GM19395 (cell line): ENCODE measurements around the gene PPP1R12C.

ENCODE experiments used
- ATAC-seq: cut with Tn5 transposase; IDR thresholded peaks from one replicate; pipeline ENCODE4 v1.9.1; 2021; ENCODE audit warnings: mild to moderate bottlenecking, moderate library complexity; ENCODE audit not compliant: unreplicated experiment

PPP1R12C gene

DNA sequence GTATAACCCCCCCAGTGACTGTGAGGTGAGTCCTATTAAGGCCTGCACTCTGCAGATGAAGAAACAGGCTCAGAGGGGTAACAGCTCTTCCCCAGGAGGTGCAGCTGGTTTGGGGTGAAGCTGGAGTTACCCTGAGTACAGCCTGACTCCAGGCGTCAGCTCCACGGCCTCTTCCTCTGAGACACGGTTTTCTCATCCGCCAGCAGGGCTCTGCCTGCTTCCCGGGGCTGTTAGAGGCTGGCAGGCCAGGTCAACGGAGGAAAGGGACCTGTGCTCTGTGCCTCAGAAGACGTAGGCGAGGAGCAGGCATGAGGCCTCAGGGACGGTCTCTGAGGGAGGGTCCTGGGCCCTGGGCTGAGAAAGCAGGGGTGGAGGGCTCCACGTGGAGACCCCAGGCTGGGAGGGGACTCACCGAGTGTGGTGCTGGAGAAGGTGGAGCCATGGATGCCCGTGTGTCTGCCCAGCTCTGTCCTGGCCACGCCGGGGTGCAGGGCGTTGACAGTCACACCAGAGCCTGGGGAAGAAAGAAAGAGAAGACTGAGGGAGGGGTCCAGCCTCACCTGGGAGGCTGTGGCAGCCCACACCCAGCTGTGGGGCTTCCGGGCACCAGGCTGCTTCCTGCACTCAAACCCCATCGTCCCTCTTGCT, 70.3 kb downstream of the PPP1R12C start:
- no peak for ATAC-seq

DNA sequence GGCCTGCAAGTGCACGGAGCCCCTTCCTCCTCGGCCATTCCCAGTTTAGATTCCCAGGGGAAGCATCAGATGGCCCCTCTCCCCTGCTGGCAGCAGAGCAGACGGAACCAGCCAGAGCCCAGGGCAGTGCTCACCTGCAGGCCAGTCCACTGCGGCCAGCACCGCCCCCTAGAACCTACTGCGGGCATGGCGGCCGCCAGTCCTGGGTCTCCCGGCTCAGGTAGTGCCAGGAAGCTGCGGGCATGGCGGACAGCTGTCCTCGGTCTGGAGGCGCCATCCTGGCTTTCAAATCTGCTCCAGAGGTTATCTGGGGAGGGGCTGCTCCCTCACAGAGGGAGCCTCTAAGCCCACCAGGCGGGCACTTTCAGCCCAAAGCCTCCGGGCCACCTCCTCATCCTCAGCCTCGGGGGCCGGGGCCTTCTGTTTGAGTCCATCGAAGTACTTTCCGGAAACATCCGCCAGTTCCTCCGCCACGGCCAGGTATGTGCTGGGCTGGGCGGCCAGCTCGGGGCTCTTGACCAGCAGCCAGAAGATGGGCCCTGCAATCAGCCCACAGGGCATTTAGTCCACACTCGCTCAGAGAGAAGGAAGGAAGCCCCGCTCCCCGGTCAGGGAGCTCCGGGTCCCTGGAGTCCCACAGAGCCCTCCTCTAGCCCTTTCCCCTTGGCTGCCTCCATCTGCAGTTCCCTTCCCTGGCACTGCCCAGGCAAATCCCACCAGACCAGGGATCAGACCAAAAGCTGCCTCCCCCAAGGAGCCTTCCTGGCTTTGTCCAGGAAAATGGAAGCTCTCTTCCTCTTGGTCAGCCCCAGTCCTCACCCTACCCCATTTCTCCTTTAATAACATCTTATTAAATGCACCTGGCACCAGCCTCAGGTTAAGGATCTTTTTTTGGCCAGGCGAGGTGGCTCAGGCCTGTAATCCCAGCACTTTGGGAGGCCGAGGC, 72.4 kb downstream of the PPP1R12C start:
- no peak for ATAC-seq

DNA sequence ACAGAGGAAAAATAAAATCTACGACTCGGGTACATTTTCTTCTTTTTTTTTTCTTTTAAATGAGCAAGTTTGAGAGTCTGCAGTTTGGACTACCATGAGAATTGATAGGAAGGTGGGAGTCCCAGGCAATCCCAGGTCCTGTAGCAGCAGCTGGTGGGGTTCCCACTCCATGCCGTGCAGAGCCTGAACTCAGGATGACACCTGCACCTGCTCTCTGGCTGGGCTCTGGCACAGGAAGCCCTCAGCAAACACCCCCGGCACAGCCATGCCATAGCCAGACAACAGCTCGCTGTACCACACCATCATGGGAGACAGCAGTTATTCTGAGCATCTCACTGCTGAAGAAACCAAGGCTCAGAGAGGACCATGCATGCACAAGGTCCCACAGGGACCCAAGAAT, 73.2 kb downstream of the PPP1R12C start:
- no peak for ATAC-seq

DNA sequence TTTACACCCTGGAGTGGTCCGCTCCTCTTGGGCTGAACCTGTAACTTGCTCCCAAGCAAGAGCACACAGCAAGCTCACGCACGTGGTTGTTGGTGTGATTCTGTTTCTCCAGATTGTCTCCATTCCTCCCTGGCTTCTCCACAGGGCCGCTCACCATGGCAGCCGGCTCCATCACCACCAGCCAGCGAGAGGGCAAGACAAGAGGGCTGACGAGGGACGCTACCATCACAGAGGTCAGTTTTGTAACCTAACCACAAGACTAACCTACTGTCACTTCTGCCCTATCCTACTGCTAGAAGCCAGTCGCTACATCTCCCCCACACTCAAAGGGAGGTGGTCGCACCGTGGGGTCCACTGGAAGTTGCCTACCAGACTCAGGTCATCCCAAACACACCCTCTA, 74.7 kb downstream of the PPP1R12C start:
- ATAC-seq: no peak

DNA sequence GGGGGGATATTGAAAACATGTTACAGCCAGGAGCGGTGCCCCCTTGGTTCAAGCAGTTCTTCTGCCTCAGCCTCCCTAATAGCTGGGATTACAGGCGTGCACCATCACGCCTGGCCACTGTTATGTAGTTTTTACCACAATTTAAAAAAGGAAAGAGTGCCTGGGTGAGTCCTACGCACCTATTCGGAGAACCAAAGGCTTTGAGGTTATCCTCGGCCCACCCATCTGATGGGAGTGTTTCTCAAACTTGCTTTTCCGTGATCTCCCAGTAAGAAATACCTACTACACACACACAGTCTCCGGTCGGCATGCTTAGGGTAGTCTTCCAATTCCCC, 75.1 kb downstream of the PPP1R12C start:
- ATAC-seq: no peak

DNA sequence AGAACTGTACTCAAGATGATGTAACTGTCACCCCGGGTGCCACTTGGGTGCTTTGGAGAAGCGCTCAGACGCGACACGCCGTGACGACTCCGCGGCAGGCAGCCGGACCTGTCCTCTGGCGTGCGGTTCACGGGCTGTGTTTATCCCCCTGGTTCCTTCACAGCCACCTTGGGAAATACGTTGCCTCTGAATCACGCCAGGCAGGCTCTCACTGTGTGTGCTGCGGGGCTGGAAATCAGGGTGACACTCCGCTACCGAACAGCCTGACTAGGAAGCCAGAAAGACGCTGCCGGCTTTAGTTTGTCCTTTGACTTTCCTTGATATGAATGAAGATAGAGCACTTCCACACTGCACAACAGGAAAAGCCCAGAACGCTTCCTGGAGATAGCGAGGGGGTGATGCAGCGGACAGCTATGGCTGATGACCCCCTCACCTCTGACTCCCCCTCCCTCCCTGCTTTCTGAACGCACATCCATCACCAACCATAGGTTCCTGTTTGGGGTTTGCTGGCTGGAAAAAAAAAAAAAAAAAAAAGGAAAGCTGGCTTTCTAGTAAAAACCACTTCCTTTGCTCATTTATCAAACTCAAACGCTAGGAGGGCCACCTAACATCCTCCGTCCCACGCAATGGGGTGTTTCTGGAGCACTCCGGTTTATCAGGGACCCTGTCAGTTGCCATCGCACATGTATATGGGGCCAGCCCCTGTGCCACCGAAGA, 75.7 kb downstream of the PPP1R12C start:
- ATAC-seq: no peak

DNA sequence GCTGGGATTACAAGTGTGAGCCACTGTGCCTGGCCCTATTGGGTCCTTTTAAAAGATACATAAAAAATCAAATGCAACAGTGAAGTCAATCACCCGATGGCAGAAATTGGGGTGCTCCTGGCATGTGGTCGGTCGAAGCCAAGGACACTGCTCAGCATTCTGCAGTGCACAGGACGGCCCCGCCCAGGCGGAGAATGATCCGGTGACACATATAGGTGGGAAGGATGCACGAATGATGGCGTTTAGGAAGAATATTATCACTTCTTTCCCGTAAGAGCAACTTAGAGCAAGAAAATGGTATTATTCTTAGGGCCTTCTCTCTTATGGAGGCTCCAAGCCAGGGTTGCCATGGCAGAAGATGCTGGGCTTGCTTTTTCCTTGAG, 76.2 kb downstream of the PPP1R12C start:
- no peak for ATAC-seq
